Measurements from ENCODE around the gene HMG20B. TPM values are rescaled to one million over a fixed set of nuclear protein-coding genes. Genes with fewer than 3 reads are reported as not detected.

Gene HMG20B
- total RNA-seq, 1 donor from 2014 or later: 51.0 TPM

GRCh38 chr19:3534375-3535234 is 38.1 kb upstream of the HMG20B start:
- DNase-seq (no peak), ATAC-seq (ENCODE audit: low read depth) (no peak)
- TF ChIP-seq, protein P1, sequence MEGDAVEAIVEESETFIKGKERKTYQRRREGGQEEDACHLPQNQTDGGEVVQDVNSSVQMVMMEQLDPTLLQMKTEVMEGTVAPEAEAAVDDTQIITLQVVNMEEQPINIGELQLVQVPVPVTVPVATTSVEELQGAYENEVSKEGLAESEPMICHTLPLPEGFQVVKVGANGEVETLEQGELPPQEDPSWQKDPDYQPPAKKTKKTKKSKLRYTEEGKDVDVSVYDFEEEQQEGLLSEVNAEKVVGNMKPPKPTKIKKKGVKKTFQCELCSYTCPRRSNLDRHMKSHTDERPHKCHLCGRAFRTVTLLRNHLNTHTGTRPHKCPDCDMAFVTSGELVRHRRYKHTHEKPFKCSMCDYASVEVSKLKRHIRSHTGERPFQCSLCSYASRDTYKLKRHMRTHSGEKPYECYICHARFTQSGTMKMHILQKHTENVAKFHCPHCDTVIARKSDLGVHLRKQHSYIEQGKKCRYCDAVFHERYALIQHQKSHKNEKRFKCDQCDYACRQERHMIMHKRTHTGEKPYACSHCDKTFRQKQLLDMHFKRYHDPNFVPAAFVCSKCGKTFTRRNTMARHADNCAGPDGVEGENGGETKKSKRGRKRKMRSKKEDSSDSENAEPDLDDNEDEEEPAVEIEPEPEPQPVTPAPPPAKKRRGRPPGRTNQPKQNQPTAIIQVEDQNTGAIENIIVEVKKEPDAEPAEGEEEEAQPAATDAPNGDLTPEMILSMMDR (IDR thresholded peaks at IDR 0.05): no peak
- Mint-ChIP-seq H3K27me3 (no peaks in the 10 kb centered on the region), H3K4me1 (no peaks in the 10 kb centered on the region), H3K9me3 (no peaks in the 10 kb centered on the region), H3K4me3 (no peak overlapping the region), H3K36me3 (ENCODE audit: low read depth) (peaks cover 46% of the 10 kb centered on the region), H3K27ac (no peak overlapping the region)
- intact Hi-C loops (cut with micrococcal nuclease): no loop called here
- POLR2A ChIA-PET: interaction anchor here (0.5 kb wide), 1 partner anchor 54 kb away, joined by 3 read pairs; no protein-coding TSS in a partner anchor
- CTCF ChIA-PET: no interaction called here

DNA sequence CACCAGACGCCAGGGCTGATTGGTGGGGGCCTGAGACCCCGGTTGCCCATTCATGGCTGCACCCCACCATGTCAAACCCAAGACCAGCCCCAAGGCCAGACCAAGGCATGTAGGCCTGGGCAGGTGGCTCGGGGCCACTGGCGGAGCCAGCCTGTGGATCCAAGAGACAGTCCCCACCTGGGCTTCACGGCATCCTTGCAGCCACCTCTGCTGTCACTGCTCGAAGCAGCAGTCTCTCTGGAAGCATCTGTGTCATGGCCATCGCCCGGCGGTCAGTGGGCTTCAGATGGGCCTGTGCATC is 37.6 kb upstream of the HMG20B start:
- ChIA-PET CTCF (no interaction called here), POLR2A (interaction anchor here (0.5 kb wide), 1 partner anchor 54 kb away, joined by 3 read pairs; no protein-coding TSS in a partner anchor)
- peaks cover 49% of the 10 kb centered on the region for H3K36me3 Mint-ChIP-seq (ENCODE audit: low read depth)
- ATAC-seq (ENCODE audit: low read depth): no peak
- H3K27ac Mint-ChIP-seq: no peak overlapping the region
- TF ChIP-seq, protein P1 (IDR thresholded peaks at IDR 0.05): no peak
- no peak overlapping the region for H3K4me3 Mint-ChIP-seq
- no peaks in the 10 kb centered on the region for H3K27me3 Mint-ChIP-seq
- no peaks in the 10 kb centered on the region for H3K4me1 Mint-ChIP-seq
- intact Hi-C loops (cut with micrococcal nuclease): no loop called here
- no peak for DNase-seq
- H3K9me3 Mint-ChIP-seq: no peaks in the 10 kb centered on the region

DNA sequence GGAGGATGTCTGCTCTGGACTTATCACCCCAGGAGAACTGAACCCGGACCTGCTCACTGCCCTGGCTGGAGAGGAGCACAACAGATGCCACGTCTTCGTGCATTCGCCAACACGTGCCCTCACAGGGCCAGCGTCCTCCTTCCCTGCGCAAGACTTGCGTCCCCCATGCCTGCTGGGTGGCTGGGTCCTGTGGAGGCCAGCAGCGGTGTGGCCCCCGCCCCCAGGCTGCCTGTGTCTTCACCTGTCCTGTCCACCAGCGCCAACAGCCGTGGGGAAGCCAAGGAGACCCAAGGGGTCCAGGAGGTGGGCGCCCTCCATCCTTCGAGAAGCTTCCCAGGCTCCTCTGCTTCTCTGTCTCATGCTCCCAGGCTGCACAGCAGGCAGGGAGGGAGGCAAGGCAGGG is 37.2 kb upstream of the HMG20B start:
- intact Hi-C loops (cut with micrococcal nuclease): no loop called here
- Mint-ChIP-seq H3K9me3 (no peaks in the 10 kb centered on the region), H3K4me3 (no peak overlapping the region), H3K36me3 (ENCODE audit: low read depth) (peaks cover 49% of the 10 kb centered on the region), H3K27me3 (no peaks in the 10 kb centered on the region), H3K27ac (no peak overlapping the region), H3K4me1 (no peaks in the 10 kb centered on the region)
- DNase-seq (no peak), ATAC-seq (ENCODE audit: low read depth) (no peak)
- POLR2A ChIA-PET: no interaction called here
- TF ChIP-seq, protein P1 (IDR thresholded peaks at IDR 0.05): no peak
- CTCF ChIA-PET: no interaction called here

DNA sequence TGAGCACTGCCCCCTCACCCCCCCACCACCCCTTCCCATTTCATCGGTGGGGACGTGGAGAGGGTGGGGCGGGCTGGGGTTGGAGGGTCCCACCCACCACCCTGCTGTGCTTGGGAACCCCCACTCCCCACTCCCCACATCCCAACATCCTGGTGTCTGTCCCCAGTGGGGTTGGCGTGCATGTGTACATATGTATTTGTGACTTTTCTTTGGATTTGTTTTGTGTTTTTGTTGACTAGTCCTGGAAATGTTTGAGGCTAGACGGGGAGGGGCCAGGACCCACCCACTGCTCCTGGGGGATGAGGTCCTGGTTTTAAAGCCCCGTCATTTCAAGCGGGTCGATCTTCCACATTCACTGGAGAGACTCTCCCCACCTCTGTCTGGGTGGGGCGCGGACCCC is 36.8 kb upstream of the HMG20B start:
- Mint-ChIP-seq H3K27ac (no peak overlapping the region), H3K36me3 (ENCODE audit: low read depth) (peaks cover 49% of the 10 kb centered on the region), H3K4me3 (no peak overlapping the region), H3K4me1 (no peaks in the 10 kb centered on the region), H3K9me3 (no peaks in the 10 kb centered on the region), H3K27me3 (no peaks in the 10 kb centered on the region)
- intact Hi-C loops (cut with micrococcal nuclease): no loop called here
- CTCF ChIA-PET: no interaction called here
- POLR2A ChIA-PET: no interaction called here
- TF ChIP-seq, protein P1 (IDR thresholded peaks at IDR 0.05): no peak
- no peak for DNase-seq
- no peak for ATAC-seq (ENCODE audit: low read depth)

GRCh38 chr19:3536429-3537100 is 36.2 kb upstream of the HMG20B start:
- DNase-seq (no peak), ATAC-seq (ENCODE audit: low read depth) (no peak)
- TF ChIP-seq, protein P1 (IDR thresholded peaks at IDR 0.05): no peak
- H3K27ac Mint-ChIP-seq: no peak overlapping the region
- CTCF ChIA-PET: no interaction called here
- POLR2A ChIA-PET: interaction anchor here (0.6 to 0.8 kb wide), 2 partner anchors 36 to 229 kb away, joined by 3 to 7 read pairs; partner anchors contain the start of gene DOHH
- no peaks in the 10 kb centered on the region for H3K27me3 Mint-ChIP-seq
- H3K9me3 Mint-ChIP-seq: no peaks in the 10 kb centered on the region
- H3K4me3 Mint-ChIP-seq: no peak overlapping the region
- H3K36me3 Mint-ChIP-seq (ENCODE audit: low read depth): peaks cover 49% of the 10 kb centered on the region
- intact Hi-C loops (cut with micrococcal nuclease): no loop called here
- no peaks in the 10 kb centered on the region for H3K4me1 Mint-ChIP-seq

Data from activated B cell treated with CpG ODN at 0.5 μM for 24 hours (primary cell).